ENCODE measurements around the gene SP3.

DNA sequence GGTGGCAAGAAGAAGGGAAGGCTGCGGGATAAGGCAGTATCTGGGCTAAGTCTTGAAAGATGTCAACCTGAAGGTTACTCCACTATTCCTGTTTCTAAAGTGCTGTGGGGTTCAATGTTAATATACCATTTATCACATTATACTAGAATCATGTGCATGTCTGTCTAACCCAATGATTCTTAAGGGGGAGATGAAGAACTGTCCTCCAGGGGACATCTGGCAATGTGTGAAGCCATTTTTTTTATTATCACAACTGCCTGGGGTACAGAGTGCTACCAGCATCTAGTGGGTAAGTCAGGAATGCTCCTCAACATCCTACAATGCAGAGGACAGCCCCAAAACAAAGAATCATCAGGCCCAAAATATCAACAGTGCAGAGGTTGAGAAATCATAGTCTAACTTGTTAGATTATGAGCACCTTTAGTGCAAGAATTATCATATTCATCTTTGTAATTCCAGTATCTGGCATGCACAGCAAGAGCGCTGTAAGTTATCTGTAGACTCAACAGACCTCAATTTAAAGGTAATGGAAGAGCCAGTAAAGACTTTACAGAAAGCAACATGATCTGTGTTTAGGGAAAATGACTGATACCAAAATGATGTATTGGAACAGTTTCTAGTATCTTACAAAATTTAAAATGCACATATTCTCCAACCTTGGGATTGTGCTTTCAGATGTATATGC is 26.3 kb downstream of the SP3 start:
- TF ChIP-seq EZH2 (IDR thresholded peaks at IDR 0.05; ENCODE audit: low read length) = no peak
- TF ChIP-seq, protein P1, sequence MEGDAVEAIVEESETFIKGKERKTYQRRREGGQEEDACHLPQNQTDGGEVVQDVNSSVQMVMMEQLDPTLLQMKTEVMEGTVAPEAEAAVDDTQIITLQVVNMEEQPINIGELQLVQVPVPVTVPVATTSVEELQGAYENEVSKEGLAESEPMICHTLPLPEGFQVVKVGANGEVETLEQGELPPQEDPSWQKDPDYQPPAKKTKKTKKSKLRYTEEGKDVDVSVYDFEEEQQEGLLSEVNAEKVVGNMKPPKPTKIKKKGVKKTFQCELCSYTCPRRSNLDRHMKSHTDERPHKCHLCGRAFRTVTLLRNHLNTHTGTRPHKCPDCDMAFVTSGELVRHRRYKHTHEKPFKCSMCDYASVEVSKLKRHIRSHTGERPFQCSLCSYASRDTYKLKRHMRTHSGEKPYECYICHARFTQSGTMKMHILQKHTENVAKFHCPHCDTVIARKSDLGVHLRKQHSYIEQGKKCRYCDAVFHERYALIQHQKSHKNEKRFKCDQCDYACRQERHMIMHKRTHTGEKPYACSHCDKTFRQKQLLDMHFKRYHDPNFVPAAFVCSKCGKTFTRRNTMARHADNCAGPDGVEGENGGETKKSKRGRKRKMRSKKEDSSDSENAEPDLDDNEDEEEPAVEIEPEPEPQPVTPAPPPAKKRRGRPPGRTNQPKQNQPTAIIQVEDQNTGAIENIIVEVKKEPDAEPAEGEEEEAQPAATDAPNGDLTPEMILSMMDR (optimal IDR thresholded peaks at IDR 0.05 in 1 of 3, IDR thresholded peaks at IDR 0.05 in 1 of 3, conservative IDR thresholded peaks at IDR 0.05 in 1 of 3; ENCODE audit: extremely low read depth in 1 of 3, insufficient read depth in 2 of 3, low read length in 3 of 3) = no peak

Measured in keratinocyte (primary cell).